Measurements from ENCODE around the gene BFAR. TPM values are rescaled to one million over a fixed set of nuclear protein-coding genes. Genes with fewer than 3 reads are reported as not detected.

The BFAR gene
- total and polyA plus RNA-seq, 9 of the 15 experiments (the other 6 are each of a cell fraction or from before 2014, with no cell fraction given): 45.0 to 82.6 (median 60.4) TPM

DNA sequence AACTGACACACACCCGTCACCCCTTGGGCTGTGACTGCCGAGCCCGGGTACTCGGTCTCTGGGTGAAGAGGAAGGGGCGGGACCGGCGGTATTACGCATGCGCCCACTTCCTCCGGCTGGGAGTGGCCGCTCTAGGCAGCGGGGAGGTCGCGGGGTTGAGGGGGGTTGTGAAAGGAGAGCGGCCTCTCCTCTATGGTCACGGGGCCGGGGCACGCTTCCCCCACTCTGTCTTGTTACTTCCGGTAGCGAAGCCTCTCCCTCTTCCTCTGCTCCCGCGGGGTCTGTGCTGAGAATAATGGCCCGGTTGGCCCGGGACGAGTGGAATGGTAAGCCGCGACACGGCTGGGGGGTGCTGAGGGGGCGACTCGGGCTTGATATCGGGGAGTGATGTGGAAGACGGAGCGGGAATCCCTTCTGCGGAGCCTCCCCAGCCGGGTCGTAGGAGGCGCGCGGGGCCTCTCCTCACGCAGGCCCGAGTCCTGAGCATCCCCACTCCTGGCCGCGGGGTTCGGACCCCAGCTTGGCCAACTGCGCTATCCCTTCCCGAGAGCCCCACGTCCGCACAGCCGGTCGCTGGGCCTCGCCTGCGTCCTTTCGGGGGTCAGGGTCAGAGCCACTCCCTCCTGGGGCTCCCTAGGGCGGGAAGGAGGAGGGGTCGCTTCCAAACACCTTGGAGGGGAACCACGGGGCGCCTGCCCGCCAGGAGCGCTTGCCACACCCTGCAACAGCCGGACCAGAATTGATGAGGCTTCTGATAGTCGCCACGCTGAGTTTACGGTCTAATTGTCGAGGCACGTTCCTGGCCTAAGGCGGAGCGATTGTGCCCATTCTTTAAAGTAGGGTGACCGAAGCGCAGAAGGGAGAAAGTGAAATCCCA is at the start of gene BFAR (continued):
- TF ChIP-seq, protein P1, sequence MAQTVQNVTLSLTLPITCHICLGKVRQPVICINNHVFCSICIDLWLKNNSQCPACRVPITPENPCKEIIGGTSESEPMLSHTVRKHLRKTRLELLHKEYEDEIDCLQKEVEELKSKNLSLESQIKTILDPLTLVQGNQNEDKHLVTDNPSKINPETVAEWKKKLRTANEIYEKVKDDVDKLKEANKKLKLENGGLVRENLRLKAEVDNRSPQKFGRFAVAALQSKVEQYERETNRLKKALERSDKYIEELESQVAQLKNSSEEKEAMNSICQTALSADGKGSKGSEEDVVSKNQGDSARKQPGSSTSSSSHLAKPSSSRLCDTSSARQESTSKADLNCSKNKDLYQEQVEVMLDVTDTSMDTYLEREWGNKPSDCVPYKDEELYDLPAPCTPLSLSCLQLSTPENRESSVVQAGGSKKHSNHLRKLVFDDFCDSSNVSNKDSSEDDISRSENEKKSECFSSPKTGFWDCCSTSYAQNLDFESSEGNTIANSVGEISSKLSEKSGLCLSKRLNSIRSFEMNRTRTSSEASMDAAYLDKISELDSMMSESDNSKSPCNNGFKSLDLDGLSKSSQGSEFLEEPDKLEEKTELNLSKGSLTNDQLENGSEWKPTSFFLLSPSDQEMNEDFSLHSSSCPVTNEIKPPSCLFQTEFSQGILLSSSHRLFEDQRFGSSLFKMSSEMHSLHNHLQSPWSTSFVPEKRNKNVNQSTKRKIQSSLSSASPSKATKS (CRISPR knock-in tag; IDR thresholded peaks at IDR 0.05): no peak
- no peak for TF ChIP-seq TCF7L2 (IDR thresholded peaks at IDR 0.05; ENCODE audit: low read depth, low read length)
- peak; percentile 80; the same call in 1 of the 2 replicates for TF ChIP-seq TGIF2 (CRISPR knock-in tag; IDR thresholded peaks at IDR 0.05)
- peak; percentile 89 for TF ChIP-seq GABPB1 (CRISPR knock-in tag; IDR thresholded peaks at IDR 0.05)
- TF ChIP-seq, protein P2, sequence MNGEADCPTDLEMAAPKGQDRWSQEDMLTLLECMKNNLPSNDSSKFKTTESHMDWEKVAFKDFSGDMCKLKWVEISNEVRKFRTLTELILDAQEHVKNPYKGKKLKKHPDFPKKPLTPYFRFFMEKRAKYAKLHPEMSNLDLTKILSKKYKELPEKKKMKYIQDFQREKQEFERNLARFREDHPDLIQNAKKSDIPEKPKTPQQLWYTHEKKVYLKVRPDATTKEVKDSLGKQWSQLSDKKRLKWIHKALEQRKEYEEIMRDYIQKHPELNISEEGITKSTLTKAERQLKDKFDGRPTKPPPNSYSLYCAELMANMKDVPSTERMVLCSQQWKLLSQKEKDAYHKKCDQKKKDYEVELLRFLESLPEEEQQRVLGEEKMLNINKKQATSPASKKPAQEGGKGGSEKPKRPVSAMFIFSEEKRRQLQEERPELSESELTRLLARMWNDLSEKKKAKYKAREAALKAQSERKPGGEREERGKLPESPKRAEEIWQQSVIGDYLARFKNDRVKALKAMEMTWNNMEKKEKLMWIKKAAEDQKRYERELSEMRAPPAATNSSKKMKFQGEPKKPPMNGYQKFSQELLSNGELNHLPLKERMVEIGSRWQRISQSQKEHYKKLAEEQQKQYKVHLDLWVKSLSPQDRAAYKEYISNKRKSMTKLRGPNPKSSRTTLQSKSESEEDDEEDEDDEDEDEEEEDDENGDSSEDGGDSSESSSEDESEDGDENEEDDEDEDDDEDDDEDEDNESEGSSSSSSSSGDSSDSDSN (IDR thresholded peaks at IDR 0.05; ENCODE audit: borderline replicate concordance in 1 of 2, low read depth in 2 of 2, low read length in 2 of 2): peak in 1 of 2 experiments; percentile 77; a peak in 2 of 4 replicates
- TF ChIP-seq RAD51 (IDR thresholded peaks at IDR 0.05; ENCODE audit: borderline replicate concordance, low read depth): peak; percentile 59; the same call in 1 of the 2 replicates
- no peak for TF ChIP-seq ZNF23 (CRISPR knock-in tag; IDR thresholded peaks at IDR 0.05)
- no peak for TF ChIP-seq ZNF133 (CRISPR knock-in tag; IDR thresholded peaks at IDR 0.05)
- TF ChIP-seq POLR2A (conservative IDR thresholded peaks at IDR 0.05): peak; percentile 69
- TF ChIP-seq C11orf30 (IDR thresholded peaks at IDR 0.05; ENCODE audit: low read depth): peak; percentile 57
- peak; percentile 78 for TF ChIP-seq ELF1 (tag; IDR thresholded peaks at IDR 0.05)
- peak; percentile 100 for TF ChIP-seq TAF1 (IDR thresholded peaks at IDR 0.05; ENCODE audit: control insufficient read depth, extremely low read depth, insufficient read depth, low read length, severe bottlenecking)
- no peak for TF ChIP-seq ATF1 (CRISPR knock-in tag; IDR thresholded peaks at IDR 0.05)
- 0 out of 2 replicates have a peak, but pooled peaks have one; percentile 50 for TF ChIP-seq ATF1 (tag; IDR thresholded peaks at IDR 0.05)
- TF ChIP-seq XRCC5 (IDR thresholded peaks at IDR 0.05; ENCODE audit: low read depth, low read length): 0 out of 2 replicates have a peak, but pooled peaks have one; percentile 50
- TF ChIP-seq ZBED1 (IDR thresholded peaks at IDR 0.05): peak; percentile 74; the same call in 1 of the 2 replicates
- TF ChIP-seq EGR1 (conservative IDR thresholded peaks at IDR 0.05): 0 out of 2 replicates have a peak, but pooled peaks have one; percentile 17
- TF ChIP-seq, protein P3, sequence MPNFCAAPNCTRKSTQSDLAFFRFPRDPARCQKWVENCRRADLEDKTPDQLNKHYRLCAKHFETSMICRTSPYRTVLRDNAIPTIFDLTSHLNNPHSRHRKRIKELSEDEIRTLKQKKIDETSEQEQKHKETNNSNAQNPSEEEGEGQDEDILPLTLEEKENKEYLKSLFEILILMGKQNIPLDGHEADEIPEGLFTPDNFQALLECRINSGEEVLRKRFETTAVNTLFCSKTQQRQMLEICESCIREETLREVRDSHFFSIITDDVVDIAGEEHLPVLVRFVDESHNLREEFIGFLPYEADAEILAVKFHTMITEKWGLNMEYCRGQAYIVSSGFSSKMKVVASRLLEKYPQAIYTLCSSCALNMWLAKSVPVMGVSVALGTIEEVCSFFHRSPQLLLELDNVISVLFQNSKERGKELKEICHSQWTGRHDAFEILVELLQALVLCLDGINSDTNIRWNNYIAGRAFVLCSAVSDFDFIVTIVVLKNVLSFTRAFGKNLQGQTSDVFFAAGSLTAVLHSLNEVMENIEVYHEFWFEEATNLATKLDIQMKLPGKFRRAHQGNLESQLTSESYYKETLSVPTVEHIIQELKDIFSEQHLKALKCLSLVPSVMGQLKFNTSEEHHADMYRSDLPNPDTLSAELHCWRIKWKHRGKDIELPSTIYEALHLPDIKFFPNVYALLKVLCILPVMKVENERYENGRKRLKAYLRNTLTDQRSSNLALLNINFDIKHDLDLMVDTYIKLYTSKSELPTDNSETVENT (CRISPR knock-in tag; IDR thresholded peaks at IDR 0.05): peak; percentile 89
- TF ChIP-seq, protein P4, sequence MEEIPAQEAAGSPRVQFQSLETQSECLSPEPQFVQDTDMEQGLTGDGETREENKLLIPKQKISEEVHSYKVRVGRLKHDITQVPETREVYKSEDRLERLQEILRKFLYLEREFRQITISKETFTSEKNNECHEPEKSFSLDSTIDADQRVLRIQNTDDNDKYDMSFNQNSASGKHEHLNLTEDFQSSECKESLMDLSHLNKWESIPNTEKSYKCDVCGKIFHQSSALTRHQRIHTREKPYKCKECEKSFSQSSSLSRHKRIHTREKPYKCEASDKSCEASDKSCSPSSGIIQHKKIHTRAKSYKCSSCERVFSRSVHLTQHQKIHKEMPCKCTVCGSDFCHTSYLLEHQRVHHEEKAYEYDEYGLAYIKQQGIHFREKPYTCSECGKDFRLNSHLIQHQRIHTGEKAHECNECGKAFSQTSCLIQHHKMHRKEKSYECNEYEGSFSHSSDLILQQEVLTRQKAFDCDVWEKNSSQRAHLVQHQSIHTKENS (CRISPR knock-in tag; IDR thresholded peaks at IDR 0.05): no peak
- peak; percentile 81 for TF ChIP-seq MTA3 (IDR thresholded peaks at IDR 0.05; ENCODE audit: borderline replicate concordance)

Measured in K562 (cell line).